CD4-positive, alpha-beta T cell (primary cell): ENCODE data around the gene HTRA2. TPM values are rescaled to one million over a fixed set of nuclear protein-coding genes. Genes with fewer than 3 reads are reported as not detected.

ENCODE experiments used
- ATAC-seq: fragments of 200-7000 bp; cut with Tn5 transposase; one replicate; pipeline ENCODE4 v1.10.0; 2022; ENCODE audit warnings: mild to moderate bottlenecking; ENCODE audit not compliant: poor library complexity
- CTCF ChIA-PET: fragments of 350-600 bp; sonication (Branson Sonifier 250); formaldehyde crosslinking; loops from one replicate; lab custom pipeline; 2021; ENCODE audit warnings: antibody characterized with exemption, inconsistent platforms; lab: Charles Lee
- POLR2A ChIA-PET: fragments of 350-600 bp; sonication (Branson Sonifier 250); formaldehyde crosslinking; loops from one replicate; lab custom pipeline; 2021; ENCODE audit warnings: antibody characterized with exemption, inconsistent platforms; lab: Charles Lee
- DNase-seq, 14 experiments: peaks; one replicate each; pipeline ENCODE4 v3.0.0-alpha.2; 2013 to 2020; ENCODE audit warnings: mixed read lengths in 2 of 14
- H3K27ac ChIP-seq, 2 donors: one replicate each; pipeline versions ENCODE4 v1.5.1 to v1.7.0; 2013; ENCODE audit warnings: low read length in 2 of 2, low read depth in 1 of 2, mild to moderate bottlenecking in 1 of 2
- H3K27me3 ChIP-seq, 2 experiments: 1 replicate in 1 of 2; 2 replicates in 1 of 2; pipeline versions ENCODE4 v1.6.1 to v1.7.0; 2013; ENCODE audit warnings: low read length in 2 of 2, control low read depth in 1 of 2, mild to moderate bottlenecking in 1 of 2, moderate library complexity in 1 of 2; ENCODE audit not compliant: insufficient read depth in 2 of 2, control insufficient read depth in 1 of 2
- H3K36me3 ChIP-seq: one replicate; pipeline ENCODE4 v1.6.1; 2013; ENCODE audit warnings: low read length, control low read depth; ENCODE audit not compliant: insufficient read depth
- H3K4me1 ChIP-seq: one replicate; pipeline ENCODE4 v1.6.1; 2013; ENCODE audit warnings: low read length, control low read depth; ENCODE audit not compliant: insufficient read depth
- H3K4me3 ChIP-seq: one replicate; pipeline ENCODE4 v1.5.1; 2013; ENCODE audit warnings: mild to moderate bottlenecking, low read length, moderate library complexity
- H3K9me3 ChIP-seq, 2 experiments: 1 replicate in 1 of 2; 2 replicates in 1 of 2; pipeline versions ENCODE4 v1.6.1 to v1.7.0; 2013; ENCODE audit warnings: low read length in 2 of 2, mild to moderate bottlenecking in 2 of 2, control low read depth in 1 of 2, moderate library complexity in 1 of 2; ENCODE audit not compliant: control insufficient read depth in 1 of 2, insufficient read depth in 1 of 2
- H3K27ac Mint-ChIP-seq: one replicate; pipeline ENCODE4 v1.8.0; 2020; ENCODE audit warnings: mixed read lengths
- H3K27me3 Mint-ChIP-seq: one replicate; pipeline ENCODE4 v1.8.0; 2021; ENCODE audit warnings: mixed read lengths
- H3K36me3 Mint-ChIP-seq: one replicate; pipeline ENCODE4 v1.8.0; 2021; ENCODE audit warnings: low read depth, mixed read lengths
- H3K4me1 Mint-ChIP-seq: one replicate; pipeline ENCODE4 v1.8.0; 2021; ENCODE audit warnings: low read depth, mixed read lengths
- H3K4me3 Mint-ChIP-seq: one replicate; pipeline ENCODE4 v1.8.0; 2020; ENCODE audit warnings: mild to moderate bottlenecking, mixed read lengths
- H3K9me3 Mint-ChIP-seq: one replicate; pipeline ENCODE4 v1.8.0; 2020; ENCODE audit warnings: mixed read lengths
- intact Hi-C, 2 experiments: fragments of 100-400 bp; cut with DNase I in 1 of 2; cut with micrococcal nuclease in 1 of 2; formaldehyde crosslinking; loops; one replicate each; pipeline versions ENCODE4 v1.15.1 to v1.9.0; 2023 to 2025; cut with DNase I, micrococcal nuclease
- total RNA-seq, 174 experiments: library from RNA in 2 of 174; stranded (reverse) in 2 of 174; gene quantifications; one replicate each; pipeline ENCODE4 v1.2.3 and lab custom pipeline; 2021 to 2026
- TF ChIP-seq, protein P1 (sequence below): fragments of 200-600 bp; IDR thresholded peaks from one replicate; pipeline ENCODE4 v1.8.0; 2022; ENCODE audit warnings: antibody characterized with exemption, mild to moderate bottlenecking

The HTRA2 gene
- total RNA-seq, 2 experiments from 2014 or later, result 15.3 to 16.0 TPM

DNA sequence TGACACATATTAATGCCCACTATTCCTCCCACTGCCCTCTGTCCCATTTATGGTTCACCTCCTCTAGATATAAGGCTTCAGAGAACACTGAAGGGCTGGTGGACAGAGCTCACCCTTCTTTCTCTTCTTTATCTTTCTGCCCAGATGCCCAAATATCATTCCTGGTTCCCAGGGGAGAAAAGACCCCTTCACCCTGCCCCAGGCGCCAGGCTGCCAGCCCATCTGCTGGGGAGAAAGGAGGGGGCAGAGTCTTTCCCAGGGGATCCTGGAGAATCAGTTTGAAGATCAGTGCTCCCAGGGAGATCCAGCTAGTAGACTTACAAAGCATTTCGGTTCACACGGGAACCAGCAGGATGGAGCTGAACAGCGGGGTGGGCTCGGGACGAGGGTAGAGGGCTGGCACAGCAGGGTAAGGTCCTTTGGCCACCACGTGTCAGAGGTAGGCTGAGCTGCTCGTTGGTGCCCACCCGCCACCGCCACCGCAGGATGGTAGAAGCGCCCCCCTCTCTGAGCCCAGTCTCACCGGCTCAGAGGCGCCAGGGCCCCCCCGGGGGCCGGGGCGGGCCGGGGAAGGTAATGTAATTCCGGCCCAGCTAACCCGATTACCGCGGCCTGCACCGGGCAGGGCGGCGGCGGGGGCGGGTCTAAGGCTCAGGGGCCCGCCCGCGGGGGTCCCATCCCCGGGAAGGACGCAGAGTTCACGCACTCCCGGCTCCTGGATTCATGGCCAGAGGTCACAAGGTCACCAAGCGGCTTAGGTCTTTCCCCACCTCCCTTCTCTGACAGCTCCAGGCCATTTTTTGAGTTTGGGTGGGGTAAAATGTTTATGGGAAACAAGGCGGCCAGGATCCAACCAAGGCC is 16.8 kb upstream of the HTRA2 start:
- Histone ChIP-seq H3K27ac (no peak overlapping the region), H3K9me3 (peaks cover 0 to 36% of the 10 kb centered on the region in 2 experiments), H3K27me3 (peaks cover 56 to 58% of the 10 kb centered on the region in 2 experiments), H3K36me3 (no peaks in the 10 kb centered on the region), H3K4me1 (peaks cover 45% of the 10 kb centered on the region), H3K4me3 (no peak overlapping the region)
- ChIA-PET POLR2A (interaction anchor here (0.7 to 2.0 kb wide), 4 partner anchors 9 to 18 kb away, joined by 3 to 10 read pairs (median 3); partner anchors contain the start of genes AUP1 and HTRA2), CTCF (no interaction called here)
- Mint-ChIP-seq H3K4me3 (peak overlapping the region; percentile 69), H3K27me3 (peaks cover 73% of the 10 kb centered on the region), H3K9me3 (no peaks in the 10 kb centered on the region), H3K4me1 (peaks cover 28% of the 10 kb centered on the region), H3K36me3 (peaks cover 1% of the 10 kb centered on the region), H3K27ac (no peak overlapping the region)
- intact Hi-C loops, result no loop called here
- no peak for DNase-seq
- TF ChIP-seq, protein P1, sequence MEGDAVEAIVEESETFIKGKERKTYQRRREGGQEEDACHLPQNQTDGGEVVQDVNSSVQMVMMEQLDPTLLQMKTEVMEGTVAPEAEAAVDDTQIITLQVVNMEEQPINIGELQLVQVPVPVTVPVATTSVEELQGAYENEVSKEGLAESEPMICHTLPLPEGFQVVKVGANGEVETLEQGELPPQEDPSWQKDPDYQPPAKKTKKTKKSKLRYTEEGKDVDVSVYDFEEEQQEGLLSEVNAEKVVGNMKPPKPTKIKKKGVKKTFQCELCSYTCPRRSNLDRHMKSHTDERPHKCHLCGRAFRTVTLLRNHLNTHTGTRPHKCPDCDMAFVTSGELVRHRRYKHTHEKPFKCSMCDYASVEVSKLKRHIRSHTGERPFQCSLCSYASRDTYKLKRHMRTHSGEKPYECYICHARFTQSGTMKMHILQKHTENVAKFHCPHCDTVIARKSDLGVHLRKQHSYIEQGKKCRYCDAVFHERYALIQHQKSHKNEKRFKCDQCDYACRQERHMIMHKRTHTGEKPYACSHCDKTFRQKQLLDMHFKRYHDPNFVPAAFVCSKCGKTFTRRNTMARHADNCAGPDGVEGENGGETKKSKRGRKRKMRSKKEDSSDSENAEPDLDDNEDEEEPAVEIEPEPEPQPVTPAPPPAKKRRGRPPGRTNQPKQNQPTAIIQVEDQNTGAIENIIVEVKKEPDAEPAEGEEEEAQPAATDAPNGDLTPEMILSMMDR, result no peak
- no peak for ATAC-seq

- H3K4me3 Mint-ChIP-seq, result peak overlapping the region; percentile 69
- TF ChIP-seq, protein P1, result no peak
- no peak overlapping the region for H3K27ac Mint-ChIP-seq
- Histone ChIP-seq H3K27ac (no peak overlapping the region), H3K4me1 (peaks cover 40% of the 10 kb centered on the region), H3K27me3 (peaks cover 64 to 65% of the 10 kb centered on the region in 2 experiments), H3K36me3 (no peaks in the 10 kb centered on the region), H3K4me3 (peak overlapping the region; percentile 25), H3K9me3 (peaks cover 0 to 36% of the 10 kb centered on the region in 2 experiments)
- H3K9me3 Mint-ChIP-seq, result no peaks in the 10 kb centered on the region
- ATAC-seq (peak; percentile 19), DNase-seq (peak in 5 of 14 experiments; percentile 22 to 55 (median 44))
- H3K27me3 Mint-ChIP-seq, result peaks cover 82% of the 10 kb centered on the region
- POLR2A ChIA-PET, result interaction anchor here (0.7 to 2.0 kb wide), 5 partner anchors 10 to 59 kb away, joined by 3 to 10 read pairs (median 3); partner anchors contain the start of genes AUP1 and HTRA2
- intact Hi-C loops, result loop anchor here in 1 of 2 experiments (2.0 kb wide), 1 partner anchor 15 kb away; the partner anchor contains the start of genes AUP1 and HTRA2
- CTCF ChIA-PET, result interaction anchor here (0.9 kb wide), 1 partner anchor 16 kb away, joined by 4 read pairs; the partner anchor contains the start of genes AUP1 and HTRA2
- H3K4me1 Mint-ChIP-seq, result peaks cover 20% of the 10 kb centered on the region
- no peaks in the 10 kb centered on the region for H3K36me3 Mint-ChIP-seq
These were observed 15.9 kb upstream of the HTRA2 start for GRCh38 chr2:74513605-74514367.
